Neural cell (in vitro differentiated cells): ENCODE results near the gene INPP5D.

ENCODE experiments used
- CTCF ChIP-seq: fragments of 450-650 bp; IDR thresholded peaks from 2 replicates; pipeline ENCODE4 v1.5.1; 2014; ENCODE audit warnings: antibody characterized with exemption, mild to moderate bottlenecking, moderate library complexity; ENCODE audit not compliant: poor library complexity, severe bottlenecking
- EP300 ChIP-seq: fragments of 450-650 bp; conservative IDR thresholded peaks from 2 replicates; pipeline ENCODE4 v1.6.1; 2014; ENCODE audit warnings: antibody characterized with exemption, mild to moderate bottlenecking, moderate library complexity; ENCODE audit not compliant: poor library complexity, severe bottlenecking
- EZH2 ChIP-seq: fragments of 200-600, 300-800 bp; shearing (Covaris generic), sonication (generic); IDR thresholded peaks from 2 replicates; pipeline ENCODE4 v1.6.1; 2014; ENCODE audit warnings: antibody characterized with exemption, low read length, borderline replicate concordance, mild to moderate bottlenecking; ENCODE audit not compliant: insufficient read depth, poor library complexity, severe bottlenecking
- MXI1 ChIP-seq: fragments of 450-650 bp; conservative IDR thresholded peaks from 2 replicates; pipeline ENCODE4 v1.6.1; 2014; ENCODE audit warnings: antibody characterized with exemption, mild to moderate bottlenecking; ENCODE audit not compliant: poor library complexity, severe bottlenecking
- POLR2AphosphoS5 ChIP-seq: IDR thresholded peaks from 2 replicates; pipeline ENCODE4 v1.6.1; 2012
- RAD21 ChIP-seq: fragments of 450-650 bp; conservative IDR thresholded peaks from 2 replicates; pipeline ENCODE4 v1.6.1; 2014; ENCODE audit warnings: antibody characterized with exemption, mild to moderate bottlenecking, moderate library complexity
- TAF1 ChIP-seq: IDR thresholded peaks from 2 replicates; pipeline ENCODE4 v1.6.1; 2012; ENCODE audit warnings: low read depth

- TF ChIP-seq CTCF (no peak), POLR2AphosphoS5 (no peak), MXI1 (no peak), EZH2 (no peak), RAD21 (no peak), TAF1 (no peak), EP300 (no peak)
Measured at GRCh38 chr2:233105156-233105895, 45.2 kb downstream of the INPP5D start.
